ENCODE measurements around the gene TNFRSF18.
"Not testable (repeated sequence)": the region's sequence is repeated elsewhere in the genome, so short reads cannot be mapped to it uniquely, and the experiment has no call there.

The TNFRSF18 gene

GRCh38 chr1:1177452-1178206, 28.8 kb downstream of the TNFRSF18 start:
- Histone ChIP-seq H3K4me3 (ENCODE audit: low read depth, low read length) (no peak overlapping the region), H3K27me3 (ENCODE audit: control insufficient read depth, insufficient read depth, low read length) (peaks cover 12% of the 10 kb centered on the region; the same call in 1 of the 2 replicates), H3K36me3 (ENCODE audit: control insufficient read depth, insufficient read depth, low read length) (no peaks in the 10 kb centered on the region), H3K4me1 (ENCODE audit: control insufficient read depth, insufficient read depth, low read length) (peaks cover 17% of the 10 kb centered on the region), H3K9ac (ENCODE audit: low read length) (no peak overlapping the region), H3K27ac (ENCODE audit: low read depth, low read length) (no peak overlapping the region), H3K9me3 (ENCODE audit: control insufficient read depth, insufficient read depth, low read depth, low read length) (peaks cover 4% of the 10 kb centered on the region; the same call in 1 of the 2 replicates)

GRCh38 chr1:1176931-1177330, 29.5 kb downstream of the TNFRSF18 start:
- Histone ChIP-seq H3K4me3 (ENCODE audit: low read depth, low read length) (no peak overlapping the region), H3K9ac (ENCODE audit: low read length) (no peak overlapping the region), H3K27me3 (ENCODE audit: control insufficient read depth, insufficient read depth, low read length) (peaks cover 12% of the 10 kb centered on the region; the same call in 1 of the 2 replicates), H3K27ac (ENCODE audit: low read depth, low read length) (no peak overlapping the region), H3K36me3 (ENCODE audit: control insufficient read depth, insufficient read depth, low read length) (no peaks in the 10 kb centered on the region), H3K9me3 (ENCODE audit: control insufficient read depth, insufficient read depth, low read depth, low read length) (peaks cover 4% of the 10 kb centered on the region; the same call in 1 of the 2 replicates), H3K4me1 (ENCODE audit: control insufficient read depth, insufficient read depth, low read length) (peaks cover 17% of the 10 kb centered on the region)

DNA sequence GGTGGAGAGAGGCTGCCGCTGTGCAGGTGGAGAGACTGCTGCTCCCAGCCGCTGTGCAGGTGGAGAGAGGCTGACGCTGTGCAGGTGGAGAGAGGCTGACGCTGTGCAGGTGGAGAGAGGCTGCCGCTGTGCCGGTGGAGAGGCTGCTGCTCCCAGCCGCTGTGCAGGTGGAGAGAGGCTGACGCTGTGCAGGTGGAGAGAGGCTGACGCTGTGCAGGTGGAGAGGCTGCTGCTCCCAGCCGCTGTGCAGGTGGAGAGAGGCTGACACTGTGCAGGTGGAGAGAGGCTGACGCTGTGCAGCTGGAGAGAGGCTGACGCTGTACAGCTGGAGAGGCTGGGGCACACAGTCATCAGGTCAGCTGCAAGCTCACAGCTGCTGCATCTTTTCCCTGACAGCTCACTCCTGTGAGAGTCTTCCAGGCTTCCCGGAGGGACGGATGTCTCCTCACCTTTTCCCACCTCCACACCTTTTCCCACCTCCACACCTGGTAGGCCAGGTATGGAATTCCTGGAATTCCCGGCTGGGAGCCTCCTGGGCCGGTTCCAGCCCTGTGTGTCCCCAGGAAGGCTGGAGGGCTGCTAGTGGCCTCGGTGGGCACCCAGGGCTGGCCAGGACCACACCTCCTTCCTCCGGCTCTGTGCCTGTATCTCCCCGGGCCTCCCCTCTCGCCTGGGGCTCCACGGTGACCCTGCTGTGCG, 30.2 kb downstream of the TNFRSF18 start:
- not testable (repeated sequence) for H3K9ac ChIP-seq (ENCODE audit: low read length); H3K4me3 ChIP-seq (ENCODE audit: low read depth, low read length); H3K9me3 ChIP-seq (ENCODE audit: control insufficient read depth, insufficient read depth, low read depth, low read length); H3K27ac ChIP-seq (ENCODE audit: low read depth, low read length); H3K36me3 ChIP-seq (ENCODE audit: control insufficient read depth, insufficient read depth, low read length)
- Histone ChIP-seq H3K27me3 (ENCODE audit: control insufficient read depth, insufficient read depth, low read length) (peaks cover 12% of the 10 kb centered on the region; the same call in 1 of the 2 replicates), H3K4me1 (ENCODE audit: control insufficient read depth, insufficient read depth, low read length) (peaks cover 17% of the 10 kb centered on the region)

GRCh38 chr1:1175221-1176062, 30.9 kb downstream of the TNFRSF18 start:
- Histone ChIP-seq H3K27ac (ENCODE audit: low read depth, low read length) (no peak overlapping the region), H3K4me1 (ENCODE audit: control insufficient read depth, insufficient read depth, low read length) (peaks cover 17% of the 10 kb centered on the region), H3K4me3 (ENCODE audit: low read depth, low read length) (no peak overlapping the region), H3K9me3 (ENCODE audit: control insufficient read depth, insufficient read depth, low read depth, low read length) (peaks cover 4% of the 10 kb centered on the region; the same call in 1 of the 2 replicates), H3K9ac (ENCODE audit: low read length) (no peak overlapping the region), H3K27me3 (ENCODE audit: control insufficient read depth, insufficient read depth, low read length) (peaks cover 12% of the 10 kb centered on the region; the same call in 1 of the 2 replicates), H3K36me3 (ENCODE audit: control insufficient read depth, insufficient read depth, low read length) (no peaks in the 10 kb centered on the region)

DNA sequence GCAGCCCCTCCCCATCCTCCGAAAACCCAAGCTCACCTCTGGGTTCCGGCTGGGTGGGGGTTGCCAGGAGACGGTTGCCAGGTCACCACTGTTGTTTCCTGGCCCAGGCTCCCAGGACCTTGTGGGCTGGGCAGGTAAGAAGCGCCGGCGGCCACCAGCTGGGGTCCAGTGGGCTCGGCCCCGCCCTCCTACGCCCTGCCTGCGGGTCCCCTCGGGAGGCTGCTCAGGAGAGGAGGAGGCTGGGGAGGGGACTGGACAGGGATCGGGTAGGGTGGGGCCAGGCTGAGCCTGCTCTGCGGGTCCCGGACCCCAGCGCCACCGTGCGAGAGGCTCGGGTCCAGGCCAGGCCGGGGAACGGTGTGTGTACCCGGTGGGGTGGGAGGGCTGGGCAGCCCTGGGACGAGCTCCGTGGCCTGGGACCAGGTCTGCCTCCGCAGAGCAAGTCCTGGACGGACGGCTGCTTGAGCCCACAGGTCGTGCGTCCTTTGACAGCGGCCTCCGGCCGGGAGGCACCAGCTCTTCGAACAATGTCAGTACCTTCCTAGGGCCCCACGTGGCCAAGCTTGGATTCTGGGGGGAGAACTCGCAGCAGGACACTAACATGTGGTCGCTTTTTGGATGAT, 32.5 kb downstream of the TNFRSF18 start, which contains the start of gene TTLL10:
Gene TTLL10, plus strand, starts transcription at position 88 of the 623 bp plus-strand sequence. CDS start 5,336 bp downstream, outside the sequence.
- H3K9me3 ChIP-seq (ENCODE audit: control insufficient read depth, insufficient read depth, low read depth, low read length): peaks cover 4% of the 10 kb centered on the region; the same call in 1 of the 2 replicates
- H3K9ac ChIP-seq (ENCODE audit: low read length): no peak within 1 kb of the TSS
- H3K27me3 ChIP-seq (ENCODE audit: control insufficient read depth, insufficient read depth, low read length): peaks cover 12% of the 10 kb centered on the region; the same call in 1 of the 2 replicates
- peak within 1 kb of the TSS; percentile 8; the same call in 1 of the 2 replicates for H3K4me3 ChIP-seq (ENCODE audit: low read depth, low read length)
- no peak within 1 kb of the TSS for H3K27ac ChIP-seq (ENCODE audit: low read depth, low read length)
- H3K36me3 ChIP-seq (ENCODE audit: control insufficient read depth, insufficient read depth, low read length): no peaks in the 10 kb centered on the region
- peaks cover 25% of the 10 kb centered on the region for H3K4me1 ChIP-seq (ENCODE audit: control insufficient read depth, insufficient read depth, low read length)

GRCh38 chr1:1173061-1173792, 33.2 kb downstream of the TNFRSF18 start:
- peaks cover 25% of the 10 kb centered on the region for H3K4me1 ChIP-seq (ENCODE audit: control insufficient read depth, insufficient read depth, low read length)
- H3K27me3 ChIP-seq (ENCODE audit: control insufficient read depth, insufficient read depth, low read length): peaks cover 12% of the 10 kb centered on the region; the same call in 1 of the 2 replicates
- H3K27ac ChIP-seq (ENCODE audit: low read depth, low read length): no peak overlapping the region
- no peak overlapping the region for H3K9ac ChIP-seq (ENCODE audit: low read length)
- H3K36me3 ChIP-seq (ENCODE audit: control insufficient read depth, insufficient read depth, low read length): no peaks in the 10 kb centered on the region
- 0 out of 2 replicates have a peak overlapping the region, but pooled peaks have one; percentile 8 for H3K4me3 ChIP-seq (ENCODE audit: low read depth, low read length)
- H3K9me3 ChIP-seq (ENCODE audit: control insufficient read depth, insufficient read depth, low read depth, low read length): peaks cover 4% of the 10 kb centered on the region; the same call in 1 of the 2 replicates

DNA sequence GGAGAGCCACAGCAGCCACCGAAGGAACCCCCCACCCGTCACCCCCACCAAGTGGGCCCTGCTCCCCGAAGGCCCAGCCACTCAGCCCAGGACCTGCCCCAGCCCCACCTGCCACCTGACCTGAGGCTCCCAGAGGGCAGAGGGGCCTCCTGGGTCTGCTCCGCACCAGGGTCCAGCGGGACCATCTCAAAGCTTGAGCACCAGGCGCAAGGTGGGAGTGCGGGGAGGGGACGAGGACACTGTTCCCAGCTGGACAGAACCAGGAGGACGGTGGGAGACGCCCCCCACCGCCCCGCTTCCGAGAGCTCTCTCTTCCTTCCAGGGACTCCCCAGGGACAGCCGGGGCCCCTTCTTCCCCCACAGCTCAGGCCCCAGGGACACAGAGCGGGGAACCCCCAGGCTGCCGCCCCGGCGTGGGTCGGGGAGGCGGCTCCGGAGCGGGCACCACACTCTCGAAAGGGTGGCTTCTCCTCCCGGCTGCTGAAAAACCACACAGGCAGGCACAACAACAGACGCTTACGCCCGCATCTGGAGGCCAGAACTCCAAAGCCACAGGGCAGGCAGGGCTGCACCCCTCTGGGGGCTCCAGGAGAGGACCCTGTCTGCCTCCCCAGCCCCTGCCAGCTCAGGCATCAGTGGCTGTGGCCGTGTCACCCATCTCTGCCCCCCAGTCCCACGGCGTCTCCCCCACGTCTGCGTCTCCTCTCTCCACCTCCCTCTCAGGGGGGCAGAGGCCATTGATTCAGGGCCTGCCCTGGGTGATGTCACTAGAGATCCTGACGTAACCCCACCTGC, 34.6 kb downstream of the TNFRSF18 start:
- H3K27me3 ChIP-seq (ENCODE audit: control insufficient read depth, insufficient read depth, low read length): peaks cover 9% of the 10 kb centered on the region; the same call in 1 of the 2 replicates
- H3K9ac ChIP-seq (ENCODE audit: low read length): no peak overlapping the region
- H3K36me3 ChIP-seq (ENCODE audit: control insufficient read depth, insufficient read depth, low read length): no peaks in the 10 kb centered on the region
- peaks cover 4% of the 10 kb centered on the region; the same call in 1 of the 2 replicates for H3K9me3 ChIP-seq (ENCODE audit: control insufficient read depth, insufficient read depth, low read depth, low read length)
- no peak overlapping the region for H3K4me3 ChIP-seq (ENCODE audit: low read depth, low read length)
- peaks cover 22% of the 10 kb centered on the region for H3K4me1 ChIP-seq (ENCODE audit: control insufficient read depth, insufficient read depth, low read length)
- H3K27ac ChIP-seq (ENCODE audit: low read depth, low read length): no peak overlapping the region

DNA sequence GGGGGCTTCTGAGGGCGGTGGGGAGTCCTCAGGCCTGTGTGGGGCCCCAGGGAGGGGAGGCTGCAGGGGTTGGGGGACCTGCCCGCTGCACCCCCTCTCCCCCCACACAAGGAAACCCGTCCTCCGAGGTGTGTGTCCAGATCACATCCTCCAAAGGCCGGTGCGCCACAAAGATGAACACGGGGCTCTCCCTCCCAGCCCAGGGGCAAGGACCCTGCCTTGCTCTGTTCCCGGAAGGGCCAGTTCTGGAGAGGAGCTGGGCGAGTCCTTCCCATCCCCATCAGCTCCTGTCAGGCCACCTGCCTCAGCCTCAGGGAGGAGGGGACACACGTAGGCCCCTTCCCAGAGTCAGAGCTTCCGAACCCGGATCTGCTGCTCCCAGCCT, 35.2 kb downstream of the TNFRSF18 start:
- no peak overlapping the region for H3K4me3 ChIP-seq (ENCODE audit: low read depth, low read length)

More for the DNA sequence above, 35.2 kb downstream of the TNFRSF18 start:
- Histone ChIP-seq H3K27ac (ENCODE audit: low read depth, low read length) (no peak overlapping the region), H3K27me3 (ENCODE audit: control insufficient read depth, insufficient read depth, low read length) (peaks cover 5% of the 10 kb centered on the region; the same call in 1 of the 2 replicates), H3K9me3 (ENCODE audit: control insufficient read depth, insufficient read depth, low read depth, low read length) (peaks cover 4% of the 10 kb centered on the region; the same call in 1 of the 2 replicates), H3K4me1 (ENCODE audit: control insufficient read depth, insufficient read depth, low read length) (peaks cover 17% of the 10 kb centered on the region), H3K36me3 (ENCODE audit: control insufficient read depth, insufficient read depth, low read length) (no peaks in the 10 kb centered on the region), H3K9ac (ENCODE audit: low read length) (no peak overlapping the region)

Data from HUES6 (cell line).